IMR-90 (cell line): ENCODE data around the gene PAQR5. TPM values are rescaled to one million over a fixed set of nuclear protein-coding genes. Genes with fewer than 3 reads are reported as not detected.

Experiments used
- ATAC-seq: fragments of 200-7000 bp; cut with Tn5 transposase; 2 replicates; pipeline ENCODE4 v1.9.1; 2020; ENCODE audit warnings: low read depth, mild to moderate bottlenecking, moderate library complexity
- BruUV-seq: library from RNA; stranded (reverse); fragments of 400-500 nt; replicated peaks from 2 replicates; lab custom pipeline; 2021; lab: Mats Ljungman, UMichigan
- CTCF ChIA-PET: fragments of 300-600 bp; formaldehyde crosslinking; extraction: SDS; loops from one replicate; lab custom pipeline; 2021; ENCODE audit warnings: antibody characterized with exemption; lab: Yijun Ruan, JAX
- POLR2A ChIA-PET: fragments of 300-600 bp; sonication (Branson Sonifier 250); formaldehyde crosslinking; loops from one replicate; lab custom pipeline; 2022; ENCODE audit warnings: antibody characterized with exemption; ENCODE audit not compliant: unreplicated experiment; lab: Charles Lee
- DNase-seq: peaks from one replicate; pipeline ENCODE4 v3.0.0; 2013
- H2AFZ ChIP-seq: replicated peaks from 2 replicates; pipeline ENCODE3; 2013; ENCODE audit warnings: low read length, mild to moderate bottlenecking; ENCODE audit not compliant: poor library complexity
- H2AK5ac ChIP-seq: 2 replicates; pipeline ENCODE4 v1.6.1; 2013; ENCODE audit warnings: low read depth, low read length, inconsistent platforms
- H2AK9ac ChIP-seq: replicated peaks from 2 replicates; pipeline ENCODE3; 2013; ENCODE audit warnings: mild to moderate bottlenecking, low read depth, low read length, moderate library complexity; ENCODE audit not compliant: poor library complexity
- H2BK120ac ChIP-seq: 2 replicates; pipeline ENCODE4 v1.6.1; 2013; ENCODE audit warnings: low read depth, low read length, inconsistent platforms
- H2BK15ac ChIP-seq: 3 replicates; pipeline ENCODE4 v1.6.1; 2013; ENCODE audit warnings: low read depth, low read length, inconsistent platforms
- H2BK20ac ChIP-seq: 2 replicates; pipeline ENCODE4 v1.6.1; 2013; ENCODE audit warnings: low read depth, mild to moderate bottlenecking, inconsistent platforms, low read length, moderate library complexity
- H2BK5ac ChIP-seq: 2 replicates; pipeline ENCODE4 v1.6.1; 2013; ENCODE audit warnings: mild to moderate bottlenecking, low read depth, low read length, inconsistent platforms; ENCODE audit not compliant: poor library complexity, severe bottlenecking
- H3K14ac ChIP-seq: replicated peaks from 2 replicates; pipeline ENCODE4 v1.6.1; 2013; ENCODE audit warnings: low read depth, low read length, inconsistent platforms
- H3K18ac ChIP-seq: 2 replicates; pipeline ENCODE4 v1.6.1; 2013; ENCODE audit warnings: low read depth, low read length, control low read depth
- H3K23ac ChIP-seq: 2 replicates; pipeline ENCODE4 v1.6.1; 2013; ENCODE audit warnings: low read depth, low read length, inconsistent platforms
- H3K27ac ChIP-seq: 2 replicates; pipeline ENCODE4 v1.5.1; 2013; ENCODE audit warnings: mild to moderate bottlenecking, control low read depth, low read length; ENCODE audit not compliant: insufficient read depth
- H3K27me3 ChIP-seq: 2 replicates; pipeline ENCODE4 v1.6.1; 2013; ENCODE audit warnings: low read length; ENCODE audit not compliant: control insufficient read depth, insufficient read depth
- H3K36me3 ChIP-seq: 2 replicates; pipeline ENCODE4 v1.6.1; 2013; ENCODE audit warnings: low read length, mixed read lengths; ENCODE audit not compliant: control insufficient read depth, insufficient read depth
- H3K4ac ChIP-seq: 2 replicates; pipeline ENCODE4 v1.6.1; 2013; ENCODE audit warnings: low read depth, low read length, inconsistent platforms
- H3K4me1 ChIP-seq: 2 replicates; pipeline ENCODE4 v1.6.1; 2013; ENCODE audit warnings: low read length, mixed read lengths; ENCODE audit not compliant: control insufficient read depth, insufficient read depth
- H3K4me2 ChIP-seq: 2 replicates; pipeline ENCODE4 v1.6.1; 2013; ENCODE audit warnings: low read depth, mild to moderate bottlenecking, control low read depth, low read length, moderate library complexity
- H3K4me3 ChIP-seq: 2 replicates; pipeline ENCODE4 v1.5.1; 2013; ENCODE audit warnings: low read depth, mild to moderate bottlenecking, control low read depth, low read length, moderate library complexity; ENCODE audit not compliant: insufficient read depth
- H3K56ac ChIP-seq: 2 replicates; pipeline ENCODE4 v1.6.1; 2013; ENCODE audit warnings: low read length, inconsistent platforms; ENCODE audit not compliant: insufficient read depth; ENCODE audit errors: extremely low read depth
- H3K79me1 ChIP-seq, 2 experiments: 2 replicates each; pipeline ENCODE4 v1.6.1; 2013; ENCODE audit warnings: low read length in 2 of 2, inconsistent platforms in 1 of 2, low read depth in 1 of 2
- H3K9ac ChIP-seq: 2 replicates; pipeline ENCODE4 v1.6.1; 2013; ENCODE audit warnings: low read depth, low read length, control low read depth
- H3K9me1 ChIP-seq: 2 replicates; pipeline ENCODE4 v1.6.1; 2013; ENCODE audit warnings: low read length, inconsistent platforms; ENCODE audit not compliant: insufficient read depth
- H3K9me3 ChIP-seq: 2 replicates; pipeline ENCODE4 v1.6.1; 2013; ENCODE audit warnings: low read length; ENCODE audit not compliant: control insufficient read depth, insufficient read depth
- H4K20me1 ChIP-seq: 2 replicates; pipeline ENCODE4 v1.6.1; 2013; ENCODE audit warnings: low read length, inconsistent platforms; ENCODE audit not compliant: insufficient read depth
- H4K5ac ChIP-seq: 2 replicates; pipeline ENCODE4 v1.6.1; 2013; ENCODE audit warnings: mild to moderate bottlenecking, low read depth, low read length, control low read depth
- H4K8ac ChIP-seq, 2 experiments: 2 replicates each; pipeline ENCODE4 v1.6.1; 2013; ENCODE audit warnings: low read depth in 2 of 2, low read length in 2 of 2, control low read depth in 1 of 2, inconsistent platforms in 1 of 2
- H4K91ac ChIP-seq: 2 replicates; pipeline ENCODE4 v1.6.1; 2013; ENCODE audit warnings: low read depth, low read length, inconsistent platforms; ENCODE audit not compliant: insufficient read depth
- CHD1 ChIP-seq: IDR thresholded peaks from 2 replicates; pipeline ENCODE4 v1.6.1; 2012; ENCODE audit warnings: low read depth, low read length, improper control_type of control experiment
- FOS ChIP-seq: fragments of 150-350 bp; IDR thresholded peaks from 2 replicates; pipeline ENCODE4 v1.6.1; 2016; ENCODE audit warnings: low read depth, low read length
- MAFK ChIP-seq: IDR thresholded peaks from 2 replicates; pipeline ENCODE4 v1.6.1; 2012; ENCODE audit warnings: low read depth, low read length, improper control_type of control experiment
- RCOR1 ChIP-seq: IDR thresholded peaks from 2 replicates; pipeline ENCODE4 v1.6.1; 2012; ENCODE audit warnings: mild to moderate bottlenecking, low read length, improper control_type of control experiment; ENCODE audit not compliant: insufficient replicate concordance
- RFX5 ChIP-seq: IDR thresholded peaks from 2 replicates; pipeline ENCODE4 v1.8.0; 2012; ENCODE audit warnings: low read depth, mild to moderate bottlenecking, low read length, moderate library complexity
- WGBS, 2 experiments: methylation state at CpG; one replicate each; pipeline versions ENCODE4 v1.1.5 to v1.1.7; 2013; ENCODE audit warnings: missing lambda C conversion rate in 2 of 2; ENCODE audit not compliant: insufficient read length in 1 of 2; ENCODE audit errors: extremely low coverage in 2 of 2; 5-methylcytosine and 5-hydroxymethylcytosine counted together
- dilution Hi-C: fragments of 300-500 bp; cut with HindIII; formaldehyde crosslinking; loops from one replicate; pipeline ENCODE4 v1.14.3; 2018; ENCODE audit warnings: low sequenced_read_pairs; ENCODE audit not compliant: unreplicated experiment
- in situ Hi-C: fragments of 300-500 bp; cut with MboI; formaldehyde crosslinking; loops from 3 replicates; pipeline ENCODE4 v1.14.3; 2019; ENCODE audit warnings: low sequenced_read_pairs, inconsistent platforms, mixed read lengths
- intact Hi-C: fragments of 100-400 bp; cut with micrococcal nuclease; formaldehyde crosslinking; loops from 2 replicates; pipeline ENCODE4 v1.10.0; 2022
- polyA plus RNA-seq, 3 experiments: library from polyadenylated mRNA; depleted of rRNA; stranded (reverse); fragments of >200 nt; gene quantifications; 2 replicates each; pipeline ENCODE4 v1.2.3, GENCODE V29; 2012; ENCODE audit warnings: low replicate concordance in 1 of 3
- total RNA-seq: library from RNA; depleted of rRNA; stranded (reverse); fragments of >200 nt; gene quantifications from 2 replicates; pipeline ENCODE4 v1.2.3, GENCODE V29; 2012
- TF ChIP-seq, protein P1 (sequence below): conservative IDR thresholded peaks from 2 replicates; pipeline ENCODE4 v1.5.1; 2012; ENCODE audit warnings: mild to moderate bottlenecking, low read depth, low read length, improper control_type of control experiment

The PAQR5 gene
- total and polyA plus RNA-seq, 2 of the 4 experiments (the other 2 are of a cell fraction): 2.3 to 2.7 TPM

DNA sequence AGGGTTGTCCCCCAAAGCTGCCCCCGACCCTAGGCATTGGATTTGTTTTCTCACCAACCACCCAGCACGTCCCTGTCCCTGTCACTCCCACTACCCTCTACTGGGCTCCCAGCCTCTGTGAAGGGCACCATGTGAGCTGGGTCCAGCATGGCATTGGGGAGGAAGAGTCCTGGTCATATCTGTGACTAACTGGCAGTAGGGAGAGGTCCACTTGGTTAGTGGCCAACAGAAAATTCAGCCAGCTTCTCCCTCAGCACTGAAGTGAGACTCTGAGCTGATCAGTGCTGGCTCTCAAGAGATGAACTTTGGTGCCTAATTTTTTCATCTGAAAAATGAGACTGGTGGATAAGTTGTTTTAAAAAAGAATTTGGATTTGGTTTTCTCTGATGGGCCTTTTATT lies 104.1 kb downstream of the PAQR5 start:
- no TSS peak for BruUV-seq

More for the DNA sequence above, 104.1 kb downstream of the PAQR5 start:
- H3K14ac ChIP-seq: no peak overlapping the region; the same call in 1 of the 2 replicates
- peak overlapping the region; percentile 21; the same call in 1 of the 2 replicates for H2BK20ac ChIP-seq
- no peak overlapping the region for H2AFZ ChIP-seq
- CTCF ChIA-PET: no interaction called here
- no peak overlapping the region for H3K4me3 ChIP-seq
- H3K27me3 ChIP-seq: no peaks in the 10 kb centered on the region
- H3K79me1 ChIP-seq: peaks cover 27 to 85% of the 10 kb centered on the region in 2 experiments; a peak in 3 of 4 replicates
- no CpG with 5 or more reads among the region's 2 CpGs for WGBS, 2 experiments
- no peak overlapping the region for H4K5ac ChIP-seq
- in situ Hi-C loops (no loop called here), dilution Hi-C loops (no loop called here), intact Hi-C loops (no loop called here)
- H2AK5ac ChIP-seq: peak overlapping the region; percentile 61
- no peak for TF ChIP-seq MAFK
- no peak for TF ChIP-seq CHD1
- no peak for TF ChIP-seq FOS
- TF ChIP-seq RCOR1: no peak
- TF ChIP-seq, protein P1, sequence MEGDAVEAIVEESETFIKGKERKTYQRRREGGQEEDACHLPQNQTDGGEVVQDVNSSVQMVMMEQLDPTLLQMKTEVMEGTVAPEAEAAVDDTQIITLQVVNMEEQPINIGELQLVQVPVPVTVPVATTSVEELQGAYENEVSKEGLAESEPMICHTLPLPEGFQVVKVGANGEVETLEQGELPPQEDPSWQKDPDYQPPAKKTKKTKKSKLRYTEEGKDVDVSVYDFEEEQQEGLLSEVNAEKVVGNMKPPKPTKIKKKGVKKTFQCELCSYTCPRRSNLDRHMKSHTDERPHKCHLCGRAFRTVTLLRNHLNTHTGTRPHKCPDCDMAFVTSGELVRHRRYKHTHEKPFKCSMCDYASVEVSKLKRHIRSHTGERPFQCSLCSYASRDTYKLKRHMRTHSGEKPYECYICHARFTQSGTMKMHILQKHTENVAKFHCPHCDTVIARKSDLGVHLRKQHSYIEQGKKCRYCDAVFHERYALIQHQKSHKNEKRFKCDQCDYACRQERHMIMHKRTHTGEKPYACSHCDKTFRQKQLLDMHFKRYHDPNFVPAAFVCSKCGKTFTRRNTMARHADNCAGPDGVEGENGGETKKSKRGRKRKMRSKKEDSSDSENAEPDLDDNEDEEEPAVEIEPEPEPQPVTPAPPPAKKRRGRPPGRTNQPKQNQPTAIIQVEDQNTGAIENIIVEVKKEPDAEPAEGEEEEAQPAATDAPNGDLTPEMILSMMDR: no peak
- no peak for TF ChIP-seq RFX5
- H3K4me1 ChIP-seq: peaks cover 13% of the 10 kb centered on the region
- H3K23ac ChIP-seq: no peak overlapping the region
- H4K8ac ChIP-seq: no peak overlapping the region
- H2BK5ac ChIP-seq: peak overlapping the region; percentile 7
- H4K20me1 ChIP-seq: peaks cover 37% of the 10 kb centered on the region
- H3K18ac ChIP-seq: no peak overlapping the region
- no peak for ATAC-seq
- H3K4me2 ChIP-seq: no peak overlapping the region
- H3K4ac ChIP-seq: peak overlapping the region; percentile 66; the same call in 1 of the 2 replicates
- no peak overlapping the region for H3K9ac ChIP-seq
- no peak for DNase-seq
- H3K9me3 ChIP-seq: no peaks in the 10 kb centered on the region
- H2AK9ac ChIP-seq: no peak overlapping the region
- no peak overlapping the region for H2BK120ac ChIP-seq
- POLR2A ChIA-PET: no interaction called here
- H4K91ac ChIP-seq: peak overlapping the region; percentile 1; the same call in 1 of the 2 replicates
- H3K27ac ChIP-seq: no peak overlapping the region
- H2BK15ac ChIP-seq: no peak overlapping the region; the same call in 2 of the 3 replicates
- H3K36me3 ChIP-seq: no peaks in the 10 kb centered on the region
- H3K9me1 ChIP-seq: peaks cover 45% of the 10 kb centered on the region
- no peak overlapping the region for H3K56ac ChIP-seq
